Endometrium (tissue), 2 donors: ENCODE results near the gene NEURL4.
"Not testable (repeated sequence)": the region's sequence is repeated elsewhere in the genome, so short reads cannot be mapped to it uniquely, and the experiment has no call there.

Source experiments
- FAIRE-seq: peaks from 2 replicates; lab custom pipeline; 2012; peaks lifted over from hg19 to GRCh38; lab: Jason Lieb, UNC
- donor health status: control.
- donor health status: control.

Gene NEURL4

DNA sequence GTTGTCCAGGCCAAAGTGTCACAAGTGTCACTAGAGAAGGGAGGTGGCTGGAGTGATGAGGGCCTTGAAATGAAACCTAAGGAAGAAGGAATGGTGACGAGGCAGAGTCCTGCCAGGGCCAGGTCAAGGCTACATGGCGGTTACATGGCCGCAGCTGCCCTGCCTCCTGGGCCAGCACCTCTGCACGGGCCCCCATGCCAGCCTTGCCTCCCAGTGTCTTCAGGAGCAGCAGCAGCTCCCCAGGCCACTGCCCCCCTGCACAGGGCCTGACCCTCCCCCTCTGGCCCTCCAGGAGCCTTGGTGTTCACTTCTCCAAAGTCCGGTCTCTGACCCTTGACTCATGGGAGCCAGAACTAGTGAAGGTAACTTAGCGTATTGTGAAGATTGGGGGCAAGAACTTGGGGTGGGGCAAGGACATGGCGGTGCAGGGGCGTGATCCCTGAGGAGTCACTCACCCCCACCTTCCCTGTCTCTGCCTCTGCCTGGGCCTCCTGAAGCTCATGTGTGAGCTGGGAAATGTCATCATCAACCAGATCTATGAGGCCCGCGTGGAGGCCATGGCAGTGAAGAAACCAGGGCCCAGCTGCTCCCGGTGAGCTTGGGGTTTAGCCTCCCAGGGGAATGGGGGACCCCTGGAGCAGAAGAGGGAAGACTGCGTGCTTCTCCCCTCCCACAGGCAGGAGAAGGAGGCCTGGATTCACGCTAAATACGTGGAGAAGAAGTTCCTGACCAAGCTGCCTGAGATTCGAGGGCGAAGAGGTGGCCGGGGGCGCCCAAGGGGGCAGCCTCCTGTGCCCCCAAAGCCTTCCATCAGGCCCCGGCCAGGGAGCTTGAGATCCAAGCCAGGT, 18.7 kb upstream of the NEURL4 start:
- FAIRE-seq, result no peak

DNA sequence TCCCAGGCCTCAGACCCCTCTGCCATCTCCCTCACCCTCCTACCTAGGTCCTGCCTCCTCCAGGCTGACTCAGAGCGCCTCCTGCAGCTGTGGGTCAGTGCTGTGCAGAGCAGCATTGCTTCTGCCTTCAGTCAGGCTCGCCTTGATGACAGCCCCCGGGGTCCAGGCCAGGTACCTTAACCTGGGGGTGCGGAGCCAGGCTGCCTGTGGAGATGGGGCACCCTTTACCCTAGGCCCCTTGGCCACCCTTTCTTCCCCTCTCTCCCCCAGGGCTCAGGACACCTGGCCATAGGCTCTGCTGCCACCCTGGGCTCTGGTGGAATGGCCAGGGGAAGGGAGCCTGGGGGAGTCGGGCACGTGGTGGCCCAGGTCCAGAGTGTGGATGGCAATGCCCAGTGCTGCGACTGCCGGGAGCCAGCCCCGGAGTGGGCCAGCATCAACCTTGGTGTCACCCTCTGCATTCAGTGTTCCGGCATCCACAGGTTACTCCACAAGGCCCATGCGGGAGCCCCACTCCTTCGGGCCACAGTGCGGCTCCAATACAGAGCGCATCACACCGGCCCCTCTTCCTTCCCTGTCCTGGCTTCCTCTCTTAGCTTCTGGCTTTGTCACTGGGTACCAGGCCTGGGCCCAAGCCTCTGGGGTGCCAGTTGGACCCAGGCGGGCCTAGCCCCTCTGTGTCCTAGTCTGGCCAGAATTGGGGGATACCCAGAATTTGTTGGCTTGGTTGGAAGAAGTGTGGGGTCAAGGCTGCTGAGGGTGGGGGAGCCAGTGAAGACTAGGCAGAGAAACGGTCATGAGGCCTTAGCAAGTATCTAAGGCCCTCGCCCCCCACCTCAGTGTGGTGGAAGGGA, 17.9 kb upstream of the NEURL4 start:
- FAIRE-seq, result no peak

DNA sequence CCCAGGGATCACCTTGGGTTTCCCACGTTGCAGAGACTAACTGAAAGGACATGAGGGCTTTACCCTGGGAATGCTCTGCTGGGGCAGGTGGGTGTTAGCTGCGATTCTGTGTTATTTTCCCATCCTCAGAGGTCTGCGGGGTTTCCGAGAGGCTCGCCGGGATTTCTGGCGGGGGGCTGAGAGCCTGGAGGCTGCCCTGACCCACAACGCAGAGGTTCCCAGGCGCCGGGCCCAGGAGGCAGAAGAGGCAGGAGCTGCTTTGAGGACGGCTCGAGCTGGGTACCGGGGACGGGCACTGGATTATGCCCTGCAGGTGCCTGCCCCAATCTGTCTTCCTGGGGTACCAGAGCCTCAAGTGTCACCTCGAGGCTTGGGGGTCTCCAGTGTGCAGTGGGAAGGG, 14.1 kb upstream of the NEURL4 start:
- no peak for FAIRE-seq

DNA sequence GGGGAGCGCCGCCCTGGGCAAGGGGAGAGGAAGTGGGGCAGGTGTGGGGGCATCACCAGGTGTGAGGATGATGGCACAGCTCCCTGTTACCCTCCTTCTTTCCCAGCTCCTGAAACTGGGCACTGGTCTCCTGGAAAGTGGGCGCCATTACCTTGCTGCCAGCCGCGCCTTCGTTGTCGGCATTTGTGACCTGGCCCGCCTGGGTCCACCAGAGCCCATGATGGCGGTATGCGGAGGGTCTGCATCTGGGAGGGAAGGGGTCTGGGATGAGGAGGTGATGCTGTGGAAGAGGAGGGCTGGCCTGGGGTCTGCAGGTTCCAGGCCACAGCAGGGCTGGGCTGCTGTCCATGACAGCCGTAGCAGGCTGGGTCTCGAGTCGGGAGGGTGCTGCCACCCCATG, 12.7 kb upstream of the NEURL4 start:
- no peak for FAIRE-seq

DNA sequence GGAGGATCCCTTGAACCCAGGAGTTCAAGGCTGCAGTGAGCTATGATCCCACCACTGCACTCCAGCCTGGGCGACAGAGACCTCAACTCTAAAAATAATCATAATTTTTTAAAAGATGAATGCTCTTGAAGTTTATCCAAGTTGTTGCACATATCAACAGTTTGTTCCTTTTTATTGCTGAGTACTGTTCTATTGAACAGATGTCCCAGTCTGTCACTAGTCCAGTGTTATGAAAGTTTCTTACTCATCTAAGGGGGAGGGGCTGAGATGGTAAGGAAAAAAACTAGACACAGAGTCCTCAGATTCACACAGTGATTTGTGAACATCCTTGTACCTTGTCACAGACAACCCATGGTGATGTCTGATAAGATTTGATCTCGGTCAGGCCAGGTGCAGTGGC, 11.0 kb upstream of the NEURL4 start:
- no peak for FAIRE-seq

DNA sequence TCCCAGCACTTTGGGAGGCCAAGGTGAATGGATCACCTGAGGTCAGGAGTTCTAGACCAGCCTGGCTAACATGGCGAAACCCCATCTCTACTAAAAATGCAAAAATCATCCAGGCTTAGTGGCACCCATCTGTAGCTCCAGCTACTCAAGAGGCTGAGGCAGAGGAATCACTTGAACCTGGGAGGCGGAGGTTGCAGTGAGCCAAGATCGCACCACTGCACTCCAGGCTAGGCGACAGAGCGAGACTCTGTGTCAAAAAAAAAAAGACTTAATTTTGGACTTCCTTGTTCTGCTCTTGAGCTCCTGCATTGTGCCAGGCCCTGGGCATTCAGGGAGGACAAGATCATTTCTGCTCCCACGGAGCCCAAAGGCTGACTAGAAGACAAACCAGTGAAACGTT, 8.5 kb upstream of the NEURL4 start:
- not testable (repeated sequence) for FAIRE-seq

DNA sequence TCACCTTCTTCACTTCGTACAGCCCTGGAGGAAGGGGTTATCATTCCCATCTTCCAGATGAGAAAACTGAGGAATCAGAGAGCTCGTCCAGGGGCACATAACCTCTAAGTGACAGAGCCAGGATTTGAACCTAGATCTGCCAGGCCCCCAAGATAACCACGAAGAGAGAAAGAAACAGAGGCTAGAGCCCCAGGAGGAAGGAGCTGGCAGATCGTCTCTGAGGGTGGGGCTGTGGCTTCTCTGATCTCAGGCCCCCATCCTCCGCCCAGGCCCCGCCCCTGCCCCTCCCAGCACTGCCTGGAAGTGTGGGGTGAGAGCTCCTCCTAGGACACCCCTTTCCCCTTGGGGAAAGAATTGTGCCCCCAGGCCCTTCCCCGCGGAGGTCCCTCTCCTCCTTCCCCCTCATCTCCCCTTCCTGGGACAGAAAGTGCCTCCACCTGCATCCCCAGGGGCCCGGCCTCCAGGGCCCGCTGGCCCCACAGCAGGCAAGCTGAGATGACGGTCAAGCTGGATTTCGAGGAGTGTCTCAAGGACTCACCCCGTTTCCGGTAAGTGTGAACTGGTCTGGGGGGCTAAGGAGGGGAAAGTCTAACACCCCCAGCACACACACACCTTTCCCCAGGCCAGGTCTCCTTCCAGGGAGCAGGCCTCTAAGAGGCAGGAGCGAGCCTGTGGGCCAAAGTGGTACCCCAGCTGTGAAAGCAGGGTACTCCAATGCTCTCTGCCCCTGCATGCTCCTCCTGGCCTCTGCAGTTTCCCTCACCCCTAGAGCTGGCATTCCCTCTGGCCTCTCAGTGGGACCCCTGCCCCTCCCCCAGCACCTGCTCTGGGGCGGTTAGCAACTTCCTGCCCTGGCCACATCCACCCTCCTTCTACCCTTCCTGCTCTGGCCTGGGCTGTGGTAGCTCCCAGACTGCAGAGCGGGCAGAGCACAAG, 7.4 kb upstream of the NEURL4 start, which contains the start of gene ACAP1:
Gene ACAP1, plus strand, starts transcription at position 290 of the 936 bp plus-strand sequence. Its CDS starts 206 bp downstream, at position 496.
- no peak for FAIRE-seq

DNA sequence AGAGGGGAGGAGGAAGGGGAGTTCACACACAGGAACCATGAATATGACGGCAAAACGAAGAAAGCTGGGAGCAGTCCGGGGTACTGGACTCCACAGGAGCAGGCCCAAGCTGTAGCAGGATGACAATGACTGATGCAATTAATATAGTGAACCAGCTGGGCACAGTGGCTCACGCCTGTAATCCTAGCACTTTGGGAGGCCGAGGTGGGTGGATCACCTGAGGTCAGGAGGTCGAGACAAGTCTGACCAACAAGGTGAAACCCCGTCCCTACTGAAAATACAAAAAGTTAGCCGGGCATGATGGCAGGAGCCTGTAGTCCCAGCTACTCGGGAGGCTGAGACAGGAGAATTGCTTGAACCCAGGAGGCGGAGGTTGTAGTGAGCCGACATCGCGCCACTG, 6.6 kb upstream of the NEURL4 start:
- FAIRE-seq, result not testable (repeated sequence)

DNA sequence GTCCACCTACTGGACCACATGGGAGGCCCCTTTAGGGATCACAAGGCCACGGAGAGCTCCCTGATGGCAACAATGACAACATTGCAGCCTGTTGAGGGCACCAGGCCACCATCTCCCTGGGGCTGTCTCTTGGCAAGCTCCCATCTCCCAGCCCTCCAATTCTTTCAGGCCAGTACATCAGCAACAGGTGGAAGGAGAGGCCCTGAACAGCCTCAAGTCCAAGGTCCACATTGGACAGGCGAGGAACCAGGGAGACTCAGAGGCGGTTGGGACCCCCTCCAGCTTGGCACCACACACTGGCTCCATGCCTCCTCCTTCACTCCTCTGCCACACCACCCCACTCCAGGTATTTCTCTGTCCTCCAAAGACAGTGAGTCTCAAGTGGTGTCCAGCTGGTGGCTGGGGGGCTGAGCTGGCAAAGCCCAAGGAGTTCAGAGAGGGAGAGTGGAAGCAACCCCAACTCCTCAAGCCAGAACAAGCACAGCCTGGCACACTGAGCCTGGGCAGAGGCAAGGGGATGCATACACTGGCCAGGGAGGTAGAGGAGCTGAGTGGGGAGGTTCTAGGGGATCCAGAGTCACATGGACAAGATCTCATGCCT, 5.9 kb upstream of the NEURL4 start:
- FAIRE-seq, result no peak

DNA sequence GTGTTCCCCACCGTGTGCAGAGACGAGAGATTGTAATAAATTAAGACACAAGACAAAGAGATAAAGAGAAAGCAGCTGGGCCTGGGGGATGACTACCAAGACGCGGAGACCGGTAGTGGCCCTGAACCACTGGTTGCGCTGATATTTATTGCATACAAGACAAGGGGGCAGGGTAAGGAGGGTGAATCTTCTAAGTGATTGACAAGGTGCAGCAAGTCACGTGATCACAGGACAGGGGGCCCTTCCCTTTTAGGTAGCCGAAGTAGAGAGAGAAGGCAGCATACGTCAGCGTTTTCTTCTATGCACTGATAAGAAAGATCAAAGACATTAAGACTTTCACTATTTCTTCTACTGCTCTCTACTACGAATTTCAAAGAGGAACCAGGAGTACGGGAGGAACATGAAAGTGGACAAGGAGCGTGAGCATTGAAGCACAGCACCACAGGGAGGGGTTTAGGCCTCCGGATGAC, 3.5 kb upstream of the NEURL4 start:
- not testable (repeated sequence) for FAIRE-seq

DNA sequence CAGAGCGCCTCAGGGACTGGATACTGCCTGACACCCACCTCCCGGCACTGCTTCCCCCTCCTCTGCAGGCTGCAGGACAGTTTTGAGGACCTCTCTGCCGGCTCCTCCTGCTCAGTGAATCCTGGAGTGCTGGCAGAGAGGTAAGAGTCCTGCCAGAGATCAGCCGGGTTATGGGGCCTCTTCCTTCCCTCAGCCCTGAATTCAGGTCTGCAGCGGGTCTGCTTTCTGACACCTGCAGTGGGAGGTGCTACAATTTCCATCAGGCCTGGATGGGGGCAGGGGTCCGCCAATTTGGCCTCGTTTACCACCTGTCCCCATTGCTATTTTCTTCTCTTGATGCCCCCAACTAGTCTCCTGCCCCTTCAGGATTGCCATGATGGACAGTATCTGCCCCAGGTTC, 3.0 kb upstream of the NEURL4 start:
- no peak for FAIRE-seq

DNA sequence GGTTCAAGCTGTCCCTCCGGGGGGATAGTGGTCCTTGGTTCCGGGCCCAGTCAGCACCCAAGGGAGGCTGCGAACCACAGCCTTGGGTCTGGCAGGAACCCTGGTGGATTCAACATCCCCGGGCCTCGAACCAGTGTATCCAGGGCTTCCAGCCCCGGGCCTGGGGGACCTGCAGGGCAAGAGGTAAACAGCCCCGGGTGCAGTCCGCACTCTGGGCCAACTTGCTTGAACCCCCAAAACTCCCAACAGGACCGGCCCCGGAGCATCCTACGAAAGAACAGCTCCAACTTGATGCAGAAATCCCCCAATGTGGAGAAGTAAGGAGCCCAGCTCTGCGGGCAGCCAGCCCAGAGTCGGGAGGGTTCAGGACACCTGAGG, 1.5 kb upstream of the NEURL4 start:
- no peak for FAIRE-seq

DNA sequence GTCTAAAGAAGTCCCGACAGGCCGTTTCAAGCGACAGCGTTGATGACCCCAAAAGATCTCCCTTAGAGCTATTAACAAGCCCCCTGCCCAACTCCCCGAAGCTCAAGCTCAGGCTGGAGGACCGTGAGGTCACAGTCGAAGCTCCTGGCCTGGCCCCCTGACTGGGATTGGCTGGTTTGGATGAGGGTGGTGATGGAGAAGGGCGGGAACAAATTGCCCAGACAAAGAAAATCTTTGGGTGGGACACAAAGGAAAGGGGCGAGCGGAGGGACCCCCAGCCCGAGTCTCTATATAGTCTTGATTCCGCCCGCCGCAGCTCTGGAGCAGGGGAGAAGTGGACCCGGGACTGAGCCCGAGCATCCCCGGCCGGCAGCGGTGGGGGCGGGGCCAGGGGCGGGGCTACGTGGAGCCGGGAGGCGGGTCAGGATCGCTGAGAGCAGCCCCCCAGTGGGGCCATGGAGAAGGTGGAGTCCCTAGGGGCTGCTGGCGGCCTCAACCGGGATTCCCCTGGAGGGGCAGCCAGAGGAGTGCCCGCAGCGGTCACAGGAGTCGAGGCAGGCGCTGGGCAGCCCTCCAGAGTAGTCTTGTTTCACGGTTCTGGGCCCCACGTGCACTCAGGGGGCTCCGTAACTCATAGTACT, 982 bp upstream of the NEURL4 start:
- no peak for FAIRE-seq

DNA sequence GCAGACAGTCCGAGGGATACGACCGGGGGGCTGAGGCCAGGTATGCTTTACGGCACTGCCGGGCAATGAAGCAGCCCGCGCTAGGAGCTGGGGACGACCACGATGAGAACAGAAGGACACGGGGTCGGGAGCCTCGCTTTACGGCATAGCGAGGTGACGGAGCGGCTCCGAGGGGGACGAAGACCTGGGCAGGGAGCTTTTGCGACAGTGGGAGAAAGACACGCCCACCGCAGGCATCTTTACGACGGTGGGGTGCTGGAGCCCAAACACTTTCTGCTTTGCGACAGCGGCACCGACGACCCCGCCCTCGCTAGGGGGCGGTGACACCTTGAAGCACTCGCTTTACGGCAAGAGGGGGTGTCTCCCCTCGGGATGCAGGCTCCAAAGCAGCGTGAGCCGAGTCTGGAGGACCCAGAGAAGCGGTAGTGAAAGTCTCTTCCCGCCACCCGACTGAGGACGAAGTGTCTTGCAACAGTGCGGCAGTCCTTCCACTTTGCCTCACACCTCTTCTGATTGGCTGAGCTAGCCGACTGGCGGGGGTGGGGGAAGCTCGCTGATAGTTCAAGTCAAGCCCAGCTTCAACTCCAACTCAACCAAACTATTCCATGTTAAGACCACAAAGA, 350 bp upstream of the NEURL4 start:
- peak; percentile 92 for FAIRE-seq

DNA sequence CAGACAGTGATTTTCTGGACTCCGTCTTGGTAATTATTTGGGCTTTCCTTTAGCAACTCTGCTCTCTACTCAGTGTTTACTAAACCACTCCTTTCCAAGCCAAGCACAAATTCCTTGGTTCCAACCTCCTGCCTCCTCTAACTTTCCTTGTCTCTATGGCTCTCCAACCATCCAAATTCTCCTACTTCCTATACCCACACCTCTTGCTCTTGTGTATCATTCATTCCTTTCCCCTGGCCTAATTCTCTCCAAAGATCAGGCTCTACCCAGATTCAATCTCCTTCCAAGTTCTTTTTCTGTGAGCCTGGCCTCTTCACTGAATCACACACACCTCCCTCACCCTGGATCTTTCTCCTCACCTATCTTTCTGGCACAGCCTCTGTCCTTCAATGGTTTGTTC, 1.1 kb downstream of the NEURL4 start:
- no peak for FAIRE-seq

DNA sequence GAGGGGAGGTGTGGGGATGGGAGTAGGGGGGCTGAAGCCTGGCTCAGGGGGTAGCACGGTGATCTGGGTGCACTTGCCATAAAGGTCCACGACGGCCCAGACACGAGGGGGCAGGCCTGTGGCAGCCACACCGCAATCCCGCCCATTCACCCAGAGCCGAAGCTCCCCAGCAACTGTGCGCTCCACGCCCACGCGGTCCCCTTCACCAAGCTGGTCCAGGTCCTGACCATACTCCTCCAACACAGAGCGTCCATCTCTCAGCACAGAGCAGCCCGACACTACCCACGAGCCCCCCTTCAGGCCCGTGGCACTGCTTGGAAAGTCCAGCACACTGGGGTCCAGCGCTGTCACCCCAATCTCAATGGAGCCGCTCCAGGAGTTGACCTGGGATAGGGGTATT, 1.6 kb downstream of the NEURL4 start:
- FAIRE-seq, result no peak

DNA sequence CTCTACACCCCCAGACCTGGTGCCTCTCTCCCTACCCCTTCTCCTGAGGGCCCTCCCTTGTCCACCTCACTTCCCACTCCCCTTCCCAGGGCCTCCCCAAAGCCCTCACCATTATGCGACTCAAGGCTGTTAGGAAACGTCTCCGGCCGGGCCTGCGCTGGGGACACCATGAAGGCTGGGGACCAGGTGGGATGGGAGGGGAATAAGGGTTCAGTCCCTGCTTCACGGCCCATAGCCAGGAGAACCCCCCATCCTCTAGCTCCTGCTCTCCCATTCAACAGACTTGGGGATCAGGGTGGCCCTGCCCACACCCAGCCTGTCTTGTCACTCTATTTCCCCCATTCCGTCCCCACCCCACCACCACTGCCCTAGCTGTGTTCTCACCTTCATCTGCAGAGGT, 2.1 kb downstream of the NEURL4 start:
- FAIRE-seq, result no peak

DNA sequence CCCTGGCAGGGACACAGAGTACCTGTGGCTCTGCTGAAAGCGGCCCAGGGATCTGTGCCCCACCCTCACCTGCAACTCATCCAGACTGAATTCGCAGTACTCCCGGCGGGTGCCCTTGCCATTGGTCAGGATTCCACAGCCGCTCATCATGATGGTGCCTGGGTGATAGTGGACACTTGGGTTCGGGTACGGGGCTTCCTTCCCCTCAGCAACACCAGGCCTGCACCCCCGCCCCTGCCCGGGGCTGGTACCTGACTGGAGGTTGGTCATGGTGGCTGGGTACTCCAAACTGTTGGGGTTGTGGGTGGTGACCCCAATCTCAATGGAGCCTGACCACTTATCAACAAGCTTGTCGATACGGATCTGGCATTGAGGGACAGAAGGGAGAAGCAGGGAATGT, 2.9 kb downstream of the NEURL4 start:
- FAIRE-seq, result no peak

DNA sequence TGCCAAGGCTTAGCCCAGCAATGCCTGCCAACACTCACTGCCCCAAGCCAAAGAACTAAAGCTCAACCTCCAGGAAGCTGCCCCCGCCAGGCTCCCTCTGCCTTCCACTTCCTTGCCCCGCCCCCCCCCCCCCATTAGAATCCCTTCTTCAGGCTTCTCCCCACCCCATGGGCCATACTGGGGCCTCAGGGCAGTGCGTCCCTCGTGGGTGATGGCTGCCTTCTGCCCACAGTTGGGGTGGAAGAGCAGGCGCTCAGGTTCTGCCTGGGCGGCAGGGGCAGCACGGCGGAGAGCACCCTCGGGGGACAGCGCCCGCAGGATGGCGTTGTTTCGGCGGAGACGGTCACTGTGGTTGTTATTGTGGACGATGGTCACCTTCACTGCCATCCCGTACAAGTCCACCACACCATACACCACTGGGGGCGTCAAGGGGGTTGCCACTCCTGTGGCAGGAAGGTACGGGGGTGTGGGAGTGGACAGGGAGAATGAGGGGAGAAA, 4.1 kb downstream of the NEURL4 start:
- FAIRE-seq, result no peak

DNA sequence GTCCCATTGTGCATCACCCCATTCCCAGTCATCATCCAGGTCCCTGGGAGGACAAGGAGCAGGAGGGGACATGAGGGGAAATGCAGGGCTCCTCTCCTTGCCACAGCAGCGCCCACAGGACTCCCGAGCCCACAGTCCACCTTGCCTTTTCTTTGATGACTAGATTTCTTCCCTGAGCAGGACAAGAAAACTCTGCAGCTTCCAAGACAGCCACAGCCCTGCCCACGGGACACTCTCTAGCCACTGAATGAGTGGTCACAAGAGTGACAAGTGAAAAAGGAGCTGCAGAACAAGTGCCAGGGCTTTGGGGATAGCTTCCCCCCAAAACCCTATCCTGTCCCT, 4.7 kb downstream of the NEURL4 start:
- no peak for FAIRE-seq
